NCI-H128 (cell line): Measurements from ENCODE around the gene CALN1.

Experiments used
- DNase-seq: peaks from one replicate; lab custom pipeline; 2025; ENCODE audit not compliant: unreplicated experiment; lab: John Stamatoyannopoulos, UW

CALN1 gene

DNA sequence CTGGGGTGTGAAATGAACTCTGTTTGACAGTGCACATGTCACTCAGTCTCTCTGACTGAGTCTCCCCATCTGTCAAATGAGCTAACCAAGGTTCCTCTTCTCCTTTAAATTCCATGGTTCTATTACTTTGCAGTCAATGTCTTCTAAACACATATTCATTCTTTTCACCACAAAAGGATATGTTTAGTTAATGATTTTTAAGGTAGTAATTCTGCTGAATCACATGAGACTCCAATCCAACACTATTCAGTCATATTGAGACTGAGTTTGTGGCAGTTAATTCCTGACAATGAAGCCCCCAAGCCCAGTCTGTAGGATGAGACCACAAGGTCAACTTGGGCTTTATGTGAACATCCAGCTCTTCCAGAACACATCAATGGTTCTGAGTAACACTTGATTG, 85.3 kb downstream of the CALN1 start:
- DNase-seq = no peak

DNA sequence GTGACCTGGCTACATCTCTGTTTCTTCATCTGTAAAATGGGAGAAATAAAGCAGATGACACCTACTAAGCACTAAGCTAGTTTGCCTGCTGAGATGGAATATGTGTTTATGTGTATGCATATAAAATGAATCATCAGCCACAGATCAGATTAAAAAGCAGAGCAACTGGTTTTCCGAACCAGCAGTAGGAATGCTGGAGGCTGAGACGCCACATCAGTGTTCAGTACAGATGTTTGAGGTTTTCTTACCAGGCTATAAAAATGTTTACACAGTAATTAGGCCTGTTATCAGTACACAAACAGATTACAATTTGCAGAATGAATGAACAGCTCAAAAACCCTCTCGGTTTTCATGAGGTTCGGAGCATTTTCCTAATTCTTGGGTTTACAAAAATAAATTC, 85.8 kb downstream of the CALN1 start:
- no peak for DNase-seq

DNA sequence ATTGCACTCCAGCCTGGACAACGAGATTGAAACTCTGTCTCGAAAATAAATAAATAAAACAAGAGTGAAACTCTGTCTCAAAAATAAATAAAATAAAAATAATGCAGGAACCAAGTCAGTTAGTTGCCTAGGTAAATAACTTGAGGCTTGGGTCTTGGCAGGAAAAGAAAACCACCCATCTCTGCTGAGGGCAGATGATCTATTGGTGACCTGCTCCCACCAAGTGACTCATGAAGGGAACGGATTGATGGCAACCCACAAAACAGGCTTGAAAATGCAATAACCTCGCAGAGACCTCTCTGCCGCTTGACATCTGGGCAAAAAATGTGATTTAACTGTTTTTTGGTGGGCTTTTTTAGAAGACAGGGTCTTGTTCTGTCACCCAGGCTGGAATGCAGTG, 86.6 kb downstream of the CALN1 start:
- DNase-seq = no peak

DNA sequence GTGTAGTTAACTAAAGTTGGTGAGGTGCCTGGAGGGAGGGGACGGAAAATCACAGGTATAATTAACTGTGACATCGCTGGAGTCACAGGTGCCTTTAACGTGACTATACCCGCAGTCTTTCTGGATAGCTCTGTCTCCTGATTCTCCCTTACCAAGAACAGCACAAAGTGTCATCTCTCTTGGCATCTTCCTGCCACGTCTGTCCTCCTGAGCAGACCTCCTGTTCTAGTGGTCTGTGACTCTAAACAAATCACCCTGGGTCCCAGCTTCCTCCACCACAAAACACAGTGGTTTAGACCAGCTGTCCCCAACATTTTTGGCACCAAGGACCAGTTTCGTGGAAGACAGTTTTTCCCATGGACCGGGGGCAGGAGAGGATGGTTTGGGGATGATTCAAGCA, 90.5 kb downstream of the CALN1 start:
- DNase-seq = no peak

DNA sequence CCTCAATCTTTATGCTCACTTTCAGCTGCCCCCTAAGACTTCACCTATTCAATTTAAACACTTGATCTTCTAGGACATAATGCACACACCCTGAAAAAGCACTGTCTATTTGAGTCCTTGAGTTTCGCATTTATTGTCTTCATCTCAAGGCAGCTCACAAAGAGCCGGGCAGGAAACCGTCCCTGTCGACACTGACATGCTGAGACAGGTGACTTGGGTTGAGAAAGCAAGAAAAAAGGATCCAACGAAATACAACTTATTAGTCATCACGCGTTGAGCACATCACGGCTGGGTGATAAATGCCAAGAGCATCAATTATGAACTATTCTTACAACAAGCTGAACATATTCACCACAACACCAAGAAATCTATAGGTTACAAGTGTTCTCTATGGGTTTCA, 91.1 kb downstream of the CALN1 start:
- DNase-seq = no peak

DNA sequence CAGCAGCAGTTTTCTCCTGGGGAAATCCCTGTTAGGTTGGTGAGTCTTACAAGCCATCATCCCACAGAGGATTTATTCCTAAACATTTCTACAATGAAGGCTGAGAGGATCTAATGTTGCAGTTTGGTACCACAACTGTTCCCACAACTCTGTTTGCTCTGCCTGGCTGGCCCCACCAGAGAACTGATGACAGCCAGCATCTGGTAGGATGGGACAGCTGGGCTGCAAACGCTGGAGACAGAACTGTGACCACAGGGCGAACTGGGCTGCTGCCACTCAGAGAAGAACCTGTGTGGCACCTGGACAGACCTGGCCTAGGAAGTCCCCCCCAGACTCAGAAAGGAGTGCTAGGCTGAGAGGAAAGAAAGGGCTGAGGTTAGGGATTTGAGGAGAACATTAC, 94.8 kb downstream of the CALN1 start:
- DNase-seq = no peak

DNA sequence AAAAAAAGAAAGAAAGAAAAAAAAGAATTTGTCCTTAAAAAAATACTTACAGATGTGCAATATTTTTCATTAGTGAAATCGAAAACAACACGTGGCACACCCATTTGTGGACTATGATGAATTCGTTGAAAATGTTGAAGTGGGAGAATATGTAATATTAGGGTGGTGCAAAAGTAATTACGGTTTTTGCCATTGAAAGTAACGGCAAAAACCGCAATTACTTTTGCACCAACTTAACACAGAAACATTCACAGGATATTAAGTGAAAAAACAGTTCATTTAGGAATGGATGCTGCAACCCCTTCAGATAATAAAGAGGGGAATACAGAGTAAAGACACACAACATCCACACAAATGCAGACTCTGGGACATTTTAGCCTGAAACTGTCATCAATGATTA, 96.0 kb downstream of the CALN1 start:
- DNase-seq = no peak

DNA sequence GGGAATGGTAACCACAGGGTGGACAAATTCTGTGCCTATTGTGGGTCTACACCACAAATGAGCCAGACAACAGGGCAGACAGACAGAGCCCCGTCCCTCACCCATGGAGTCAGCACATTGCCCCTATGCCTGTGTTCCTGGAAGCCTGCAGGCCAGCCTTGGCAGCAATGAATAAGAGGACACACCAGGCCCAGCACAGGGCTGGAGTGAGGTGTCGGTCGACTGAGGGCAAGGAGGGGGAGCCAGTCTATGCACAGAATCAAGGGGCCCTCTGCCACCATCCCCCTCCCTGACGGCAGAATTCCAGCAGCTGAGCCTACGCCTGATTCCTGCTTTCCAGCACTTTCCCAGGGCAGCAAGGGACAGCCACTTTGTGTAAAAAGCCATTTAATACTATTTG, 98.2 kb downstream of the CALN1 start:
- no peak for DNase-seq

DNA sequence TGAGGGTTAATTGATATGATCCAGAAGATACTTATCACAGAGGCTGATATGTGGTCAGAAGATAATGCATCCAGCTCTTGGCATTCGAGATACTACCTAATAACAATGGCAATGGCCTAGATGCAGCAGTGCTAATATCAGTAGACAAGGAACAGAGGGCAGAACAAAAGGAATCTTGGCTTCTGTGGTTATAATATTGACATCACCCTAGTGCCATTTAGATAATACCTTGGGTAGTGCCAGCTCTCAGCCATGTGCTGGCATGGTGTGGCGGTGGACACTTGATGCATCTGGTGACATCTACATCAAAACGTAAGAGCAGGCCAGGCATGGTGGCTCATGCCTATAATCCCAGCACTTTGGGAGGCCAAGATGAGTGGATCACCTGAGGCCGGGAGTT, 101.8 kb downstream of the CALN1 start:
- DNase-seq = no peak

DNA sequence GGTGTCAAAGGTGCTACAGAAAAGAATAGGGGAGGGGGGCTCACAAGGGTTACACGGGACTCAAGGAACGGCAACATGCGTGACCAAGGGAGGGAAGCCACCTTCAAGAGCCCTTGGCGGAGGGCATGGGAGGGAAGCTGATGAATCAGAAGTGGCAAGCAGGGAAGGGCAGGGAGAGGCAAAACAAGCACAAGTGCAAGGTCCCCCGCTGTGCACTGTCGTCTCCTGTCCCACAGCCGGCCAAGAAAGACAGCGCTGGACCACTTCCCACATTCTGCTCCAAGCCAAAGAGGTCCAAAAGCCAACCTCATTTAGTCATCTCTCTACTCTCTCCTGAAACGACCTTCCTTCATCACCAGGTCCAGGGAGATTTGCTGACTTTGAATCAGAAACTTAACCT, 102.7 kb downstream of the CALN1 start:
- no peak for DNase-seq

DNA sequence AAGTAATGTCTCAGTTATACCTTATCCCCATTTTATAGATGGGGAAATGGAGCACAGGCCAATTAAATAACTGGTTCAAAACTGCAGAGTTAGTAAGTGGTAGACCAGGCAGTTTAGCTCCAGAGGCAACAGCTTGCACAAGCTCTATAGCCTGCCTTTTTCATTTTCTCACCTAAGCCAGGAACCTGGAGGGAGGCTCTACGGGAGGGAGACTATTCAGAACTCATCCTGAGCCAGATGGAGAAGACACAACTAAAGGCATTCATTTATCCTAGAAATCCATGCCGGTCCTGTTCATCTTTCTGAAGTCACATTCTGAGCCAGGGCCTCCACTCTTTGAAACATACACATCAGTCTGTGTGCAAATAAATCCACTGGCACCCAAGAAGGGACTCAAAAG, 103.2 kb downstream of the CALN1 start:
- no peak for DNase-seq

DNA sequence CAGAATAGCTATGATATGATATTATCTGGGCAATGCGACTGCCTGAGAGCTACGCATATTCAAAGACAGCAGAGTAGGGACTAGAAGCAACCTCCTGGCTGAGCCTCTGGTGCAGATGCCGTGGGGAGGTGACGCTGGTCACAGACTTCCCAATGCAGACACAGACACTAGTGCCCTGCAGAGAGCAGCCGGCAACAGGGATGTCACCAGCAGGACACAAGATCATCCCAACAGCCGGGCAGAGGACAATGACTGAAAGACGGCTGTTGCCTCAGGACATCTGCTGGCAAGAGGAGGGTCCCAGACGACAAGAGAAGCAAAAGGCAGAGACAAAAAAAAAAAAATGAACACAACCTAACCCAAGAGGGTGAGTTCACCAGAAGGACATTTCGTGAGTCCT, 104.6 kb downstream of the CALN1 start:
- no peak for DNase-seq

DNA sequence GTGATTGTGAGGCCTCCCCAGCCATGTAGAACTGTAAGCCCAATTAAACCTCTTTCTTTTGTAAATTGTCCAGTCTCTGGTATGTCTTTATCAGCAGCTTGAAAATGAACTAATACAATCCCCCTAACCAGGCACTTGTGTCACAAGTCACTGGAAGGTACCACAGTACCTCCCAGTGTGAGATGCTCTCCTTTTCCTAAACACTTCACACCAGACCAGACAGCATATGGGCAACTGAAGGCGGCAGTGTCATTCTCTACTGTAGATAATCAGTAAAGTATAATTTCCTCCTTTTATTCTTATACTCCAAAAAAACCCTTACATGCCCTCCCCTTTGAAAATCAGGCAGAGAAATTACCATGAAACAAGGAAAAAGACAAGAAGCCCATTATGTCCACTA, 113.2 kb downstream of the CALN1 start:
- DNase-seq = no peak

DNA sequence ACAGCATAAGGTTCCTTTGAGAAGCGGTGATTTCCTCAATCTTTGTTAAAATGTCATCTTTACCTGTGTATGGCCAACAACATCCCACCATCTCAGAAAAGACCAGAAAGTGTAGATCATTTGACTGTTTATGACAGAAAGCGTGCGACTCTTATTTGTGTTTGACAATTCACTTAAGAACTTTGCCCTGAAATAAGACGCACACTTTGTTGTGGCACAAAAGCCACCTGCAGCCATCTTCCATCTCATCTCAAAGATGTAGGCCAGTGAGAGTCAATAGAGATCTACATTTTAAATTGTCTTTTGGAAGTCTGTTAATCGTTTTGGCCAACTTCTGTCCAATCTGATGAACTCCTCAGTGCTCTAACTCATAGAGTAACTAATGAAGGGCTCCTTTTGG, 114.0 kb downstream of the CALN1 start:
- DNase-seq = no peak

DNA sequence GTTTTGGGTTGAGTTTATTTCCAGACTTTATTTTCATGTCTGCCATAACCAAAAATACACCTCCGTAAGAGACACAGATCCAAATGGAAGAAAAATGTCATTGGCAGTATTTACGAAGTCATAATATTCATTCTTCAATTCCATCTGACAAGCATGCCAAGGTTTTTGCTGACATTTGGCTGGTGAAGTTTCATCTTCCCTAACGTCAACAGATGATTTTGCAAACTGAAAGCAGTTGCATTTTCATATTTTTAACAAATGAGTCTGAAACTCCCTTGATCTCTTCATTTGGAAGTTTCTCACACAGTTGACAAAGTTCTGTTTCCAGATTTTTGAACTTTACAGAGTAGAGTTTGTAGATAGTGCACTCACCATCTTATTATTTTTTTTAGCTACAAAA, 114.5 kb downstream of the CALN1 start:
- DNase-seq = no peak

DNA sequence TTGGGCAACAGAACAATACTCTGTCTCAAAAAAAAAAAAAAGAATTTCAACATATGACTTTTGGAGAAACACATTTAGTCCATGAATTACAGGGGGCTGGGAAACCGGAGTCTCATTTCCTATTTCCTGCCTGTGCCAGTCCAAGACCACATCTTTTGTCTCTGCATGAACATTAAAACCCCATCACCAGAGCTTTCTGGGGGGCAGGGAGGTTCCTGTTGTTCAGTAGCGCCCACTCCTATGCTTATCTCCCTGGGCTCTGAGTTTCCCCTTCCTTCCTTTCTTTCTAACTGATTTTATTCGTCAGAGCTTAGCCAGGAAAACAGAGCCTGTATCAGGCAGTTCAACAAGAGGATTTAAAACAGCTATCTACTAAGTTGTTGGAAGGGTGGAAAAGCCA, 119.3 kb downstream of the CALN1 start:
- no peak for DNase-seq

DNA sequence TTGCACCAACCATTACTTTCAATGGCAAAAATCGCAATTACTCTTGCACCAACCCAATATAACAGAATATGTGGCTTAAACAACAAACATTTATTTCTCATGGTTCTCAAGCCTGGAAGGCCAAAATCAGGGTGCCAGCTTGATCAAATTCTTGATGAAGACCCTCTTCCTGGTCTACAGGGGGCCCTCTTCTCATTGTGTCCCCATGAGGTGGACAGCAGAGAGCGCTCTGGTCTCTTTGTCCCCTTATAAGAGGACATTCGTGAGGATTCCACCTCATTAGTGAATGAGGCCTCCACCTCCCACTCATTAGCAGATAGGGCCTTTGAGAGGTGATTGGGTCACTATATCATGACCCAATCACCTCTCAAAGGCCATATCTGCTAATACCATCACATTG, 120.0 kb downstream of the CALN1 start:
- no peak for DNase-seq

DNA sequence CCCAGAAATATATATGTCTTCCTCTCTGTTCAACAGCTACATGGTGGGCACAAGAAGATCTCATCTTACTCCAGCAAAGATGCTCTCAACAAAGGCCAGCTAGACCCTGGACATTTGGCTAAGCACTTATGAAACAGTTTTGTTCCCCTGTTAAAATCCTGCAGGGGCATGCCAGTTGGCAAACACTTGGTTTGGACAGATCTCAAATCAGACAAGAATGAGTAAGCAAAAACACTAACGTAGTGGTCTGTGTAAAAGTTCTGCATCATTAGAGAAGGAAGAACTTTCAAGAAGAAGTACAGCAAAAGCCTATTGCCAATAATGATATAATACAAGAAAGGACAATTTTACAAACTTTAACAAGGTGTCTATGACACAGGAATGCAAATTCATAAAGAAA, 125.6 kb downstream of the CALN1 start:
- DNase-seq = no peak

DNA sequence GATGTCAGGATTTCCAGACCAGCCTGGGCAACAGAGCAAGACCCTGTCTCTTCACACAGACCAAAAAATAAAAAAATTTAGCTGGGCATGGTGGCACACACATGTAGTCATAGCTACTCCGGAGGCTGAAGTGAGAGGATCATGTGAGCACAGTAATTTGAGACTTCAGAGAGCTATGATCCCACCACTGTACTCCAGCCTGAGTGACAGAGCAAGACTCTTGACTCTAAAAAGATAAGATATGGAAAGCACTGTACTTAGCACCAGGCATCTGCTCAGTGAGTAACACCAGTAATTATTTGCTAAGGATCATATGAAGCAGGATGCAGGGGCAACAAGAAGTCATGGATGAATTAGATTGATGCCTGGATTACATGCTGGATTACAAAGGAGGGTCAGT, 128.8 kb downstream of the CALN1 start:
- DNase-seq = no peak

DNA sequence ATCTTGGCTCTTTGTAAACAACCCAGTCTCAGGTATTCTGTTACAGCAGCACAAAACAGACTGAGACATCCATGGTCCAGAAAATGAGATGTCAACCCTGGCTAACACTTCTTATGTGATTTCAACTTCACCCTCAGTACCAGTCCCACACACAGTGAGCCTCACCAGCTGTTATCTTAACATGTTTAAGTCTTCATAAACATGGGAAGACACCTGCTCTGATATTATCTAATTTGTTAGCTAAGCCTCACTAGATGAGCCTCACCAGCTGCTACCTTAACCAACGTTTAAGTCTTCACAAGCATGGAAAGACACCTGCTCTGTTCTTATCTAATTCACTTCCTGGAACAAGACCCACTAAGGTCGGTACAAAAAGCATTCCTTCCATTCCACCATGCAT, 130.8 kb downstream of the CALN1 start:
- DNase-seq = no peak

DNA sequence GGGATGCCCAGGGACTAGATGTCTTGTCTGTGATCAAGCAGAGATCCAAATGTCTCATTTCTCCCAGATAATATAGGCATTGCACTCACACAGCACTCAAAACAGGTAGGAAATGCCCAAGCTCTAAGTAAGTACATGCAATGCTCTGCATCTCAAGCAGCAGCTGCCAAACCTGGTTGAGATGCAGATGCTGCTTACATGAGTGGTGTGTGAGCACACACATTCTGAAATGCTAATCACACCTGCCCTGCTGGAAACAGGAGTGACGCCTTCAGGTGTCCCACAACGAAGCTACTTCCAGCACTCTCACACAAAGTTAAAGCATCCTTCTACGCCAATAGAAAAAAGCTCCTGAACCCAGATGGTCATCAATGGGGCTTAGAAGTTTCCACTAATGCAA, 132.9 kb downstream of the CALN1 start:
- DNase-seq = no peak

DNA sequence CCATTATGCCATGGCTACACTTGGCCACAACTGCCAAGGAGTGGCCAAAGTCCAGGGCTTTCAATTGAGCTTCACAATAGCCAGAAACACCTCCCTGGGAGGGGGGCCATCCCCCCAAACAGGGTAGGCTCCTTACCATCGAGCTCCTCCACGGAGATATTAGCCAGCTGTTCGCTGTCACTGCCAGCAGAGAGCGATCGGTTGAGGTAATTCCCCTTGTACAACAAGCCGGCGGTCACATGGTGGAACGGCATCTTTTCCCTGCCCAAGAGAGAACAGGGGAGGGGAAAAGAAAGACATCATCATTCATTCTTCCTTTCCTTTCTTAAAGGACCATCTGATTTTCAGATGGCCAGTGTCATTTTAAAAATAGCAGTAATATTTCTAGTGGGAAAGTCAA, 133.6 kb downstream of the CALN1 start:
- DNase-seq = no peak

DNA sequence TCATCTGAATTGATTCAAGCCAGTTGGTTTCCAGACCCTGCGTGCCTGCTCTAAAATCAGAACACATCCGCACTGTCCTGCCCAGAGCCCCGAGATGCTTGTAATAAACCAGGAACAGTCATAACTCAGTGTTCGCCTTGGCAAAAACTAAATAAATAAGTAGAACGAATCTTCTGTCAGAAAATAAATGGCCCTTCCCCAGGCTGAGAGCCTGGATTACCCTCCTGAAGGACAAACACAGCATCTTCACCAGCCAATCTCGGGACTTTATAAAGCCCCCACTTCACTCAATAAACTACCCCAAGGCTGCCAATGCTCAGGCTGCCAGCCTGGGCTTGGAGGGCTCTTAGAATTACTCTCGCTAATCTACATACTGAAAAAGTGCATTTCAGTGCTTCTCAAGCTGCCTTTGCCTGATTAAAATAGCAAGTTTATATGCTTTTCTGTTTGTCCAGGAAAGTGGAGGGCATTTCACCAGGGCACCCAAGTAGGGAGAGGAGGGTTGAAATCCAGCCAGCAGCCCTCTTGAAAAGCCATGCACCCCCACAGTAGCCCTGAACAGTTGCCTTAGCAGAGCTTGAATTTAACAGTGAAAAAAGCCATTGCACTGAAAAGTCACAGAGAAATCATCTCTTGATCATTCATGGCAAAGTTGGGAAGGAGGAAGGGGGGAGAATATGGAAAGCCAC, 136.6 kb downstream of the CALN1 start:
- DNase-seq = no peak

DNA sequence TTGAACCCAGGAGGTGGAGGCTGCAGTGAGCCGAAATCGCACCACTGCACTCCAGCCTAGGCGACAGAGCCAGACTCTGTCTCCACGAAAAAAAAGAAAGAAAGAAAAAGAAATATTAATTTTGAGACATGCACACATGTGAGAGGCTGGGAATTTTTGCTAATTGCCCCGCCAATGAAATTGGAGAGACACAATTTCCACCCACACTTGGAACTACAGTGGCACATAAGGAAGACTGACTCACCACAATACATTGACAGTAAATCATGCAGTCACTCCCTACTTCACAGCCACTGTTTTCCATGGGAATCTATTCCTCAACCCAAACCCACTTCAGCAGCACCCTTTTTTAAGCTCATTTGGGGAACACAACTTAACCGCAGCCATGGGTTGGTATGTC, 139.7 kb downstream of the CALN1 start:
- no peak for DNase-seq
